ENCODE measurements around the gene PRDM12.

The PRDM12 gene

GRCh38 chr9:130666393-130667119, 2.2 kb downstream of the PRDM12 start:
- H2AFZ ChIP-seq, result no peak overlapping the region
- no peak overlapping the region for H3K9ac ChIP-seq
- H3K9me3 ChIP-seq (ENCODE audit: control insufficient read depth, low read length), result no peaks in the 10 kb centered on the region
- no peaks in the 10 kb centered on the region for H3K79me2 ChIP-seq
- no peaks in the 10 kb centered on the region for H3K4me1 ChIP-seq
- peaks cover 27% of the 10 kb centered on the region for H3K27me3 ChIP-seq (ENCODE audit: control insufficient read depth, insufficient read depth, low read length)
- no peaks in the 10 kb centered on the region for H3K36me3 ChIP-seq (ENCODE audit: control insufficient read depth, insufficient read depth, low read length)
- H3K4me2 ChIP-seq (ENCODE audit: low read length), result no peak overlapping the region
- no peak for TF ChIP-seq CTCF (IDR thresholded peaks at IDR 0.05)
- no peak overlapping the region for H3K4me3 ChIP-seq (ENCODE audit: low read depth, low read length)
- H3K27ac ChIP-seq, result no peak overlapping the region

GRCh38 chr9:130667120-130667435, 2.7 kb downstream of the PRDM12 start:
- no peaks in the 10 kb centered on the region for H3K79me2 ChIP-seq
- H3K4me3 ChIP-seq (ENCODE audit: low read depth, low read length), result no peak overlapping the region
- no peak overlapping the region for H3K9ac ChIP-seq
- no peaks in the 10 kb centered on the region for H3K4me1 ChIP-seq
- no peak overlapping the region for H3K27ac ChIP-seq
- no peak for TF ChIP-seq CTCF (IDR thresholded peaks at IDR 0.05)
- no peaks in the 10 kb centered on the region for H3K9me3 ChIP-seq (ENCODE audit: control insufficient read depth, low read length)
- H3K4me2 ChIP-seq (ENCODE audit: low read length), result no peak overlapping the region
- H3K27me3 ChIP-seq (ENCODE audit: control insufficient read depth, insufficient read depth, low read length), result peaks cover 21% of the 10 kb centered on the region
- H2AFZ ChIP-seq, result no peak overlapping the region
- H3K36me3 ChIP-seq (ENCODE audit: control insufficient read depth, insufficient read depth, low read length), result no peaks in the 10 kb centered on the region

GRCh38 chr9:130668196-130668595, 3.8 kb downstream of the PRDM12 start:
- H3K4me1 ChIP-seq, result no peaks in the 10 kb centered on the region
- H3K36me3 ChIP-seq (ENCODE audit: control insufficient read depth, insufficient read depth, low read length), result no peaks in the 10 kb centered on the region
- no peak overlapping the region for H3K4me2 ChIP-seq (ENCODE audit: low read length)
- TF ChIP-seq CTCF (IDR thresholded peaks at IDR 0.05), result no peak
- H2AFZ ChIP-seq, result no peak overlapping the region
- peaks cover 11% of the 10 kb centered on the region for H3K27me3 ChIP-seq (ENCODE audit: control insufficient read depth, insufficient read depth, low read length)
- H3K4me3 ChIP-seq (ENCODE audit: low read depth, low read length), result no peak overlapping the region
- no peak overlapping the region for H3K27ac ChIP-seq
- H3K9ac ChIP-seq, result no peak overlapping the region
- no peaks in the 10 kb centered on the region for H3K79me2 ChIP-seq
- H3K9me3 ChIP-seq (ENCODE audit: control insufficient read depth, low read length), result no peaks in the 10 kb centered on the region

- H3K4me3 ChIP-seq (ENCODE audit: low read depth, low read length), result no peak overlapping the region
- H2AFZ ChIP-seq, result no peak overlapping the region
- peaks cover 6% of the 10 kb centered on the region for H3K27me3 ChIP-seq (ENCODE audit: control insufficient read depth, insufficient read depth, low read length)
- no peaks in the 10 kb centered on the region for H3K79me2 ChIP-seq
- H3K9ac ChIP-seq, result no peak overlapping the region
- no peaks in the 10 kb centered on the region for H3K36me3 ChIP-seq (ENCODE audit: control insufficient read depth, insufficient read depth, low read length)
- H3K4me1 ChIP-seq, result no peaks in the 10 kb centered on the region
- no peaks in the 10 kb centered on the region for H3K9me3 ChIP-seq (ENCODE audit: control insufficient read depth, low read length)
- TF ChIP-seq CTCF (IDR thresholded peaks at IDR 0.05), result no peak
- H3K4me2 ChIP-seq (ENCODE audit: low read length), result no peak overlapping the region
- no peak overlapping the region for H3K27ac ChIP-seq
Measured at GRCh38 chr9:130668659-130669058, 4.3 kb downstream of the PRDM12 start.

GRCh38 chr9:130669965-130670364, 5.6 kb downstream of the PRDM12 start:
- H2AFZ ChIP-seq, result no peak overlapping the region
- H3K27ac ChIP-seq, result no peak overlapping the region
- no peaks in the 10 kb centered on the region for H3K36me3 ChIP-seq (ENCODE audit: control insufficient read depth, insufficient read depth, low read length)
- H3K9me3 ChIP-seq (ENCODE audit: control insufficient read depth, low read length), result no peaks in the 10 kb centered on the region
- no peak overlapping the region for H3K4me3 ChIP-seq (ENCODE audit: low read depth, low read length)
- no peaks in the 10 kb centered on the region for H3K79me2 ChIP-seq
- no peaks in the 10 kb centered on the region for H3K27me3 ChIP-seq (ENCODE audit: control insufficient read depth, insufficient read depth, low read length)
- no peak for TF ChIP-seq CTCF (IDR thresholded peaks at IDR 0.05)
- no peak overlapping the region for H3K9ac ChIP-seq
- no peaks in the 10 kb centered on the region for H3K4me1 ChIP-seq
- H3K4me2 ChIP-seq (ENCODE audit: low read length), result no peak overlapping the region
